DND-41 (cell line): ENCODE results near the gene ERGIC1.

Experiments
- ATAC-seq: fragments of 200-7000 bp; cut with Tn5 transposase; 3 replicates; pipeline ENCODE4 v1.9.1; 2021; ENCODE audit warnings: low read depth; ENCODE audit not compliant: insufficient read depth
- DNase-seq: peaks from one replicate; pipeline ENCODE4 v3.0.0-alpha.2; 2020
- H2AFZ ChIP-seq: 2 replicates; pipeline ENCODE4 v1.6.0; 2012; ENCODE audit warnings: low read depth, low read length
- H3K27ac ChIP-seq: 2 replicates; pipeline ENCODE4 v1.5.1; 2012; ENCODE audit warnings: low read length, inconsistent platforms
- H3K27me3 ChIP-seq: fragments of 200-600 bp; sonication (generic); 2 replicates; pipeline ENCODE4 v1.6.0; 2012; ENCODE audit warnings: low read length, mild to moderate bottlenecking, inconsistent platforms; ENCODE audit not compliant: insufficient read depth, poor library complexity
- H3K36me3 ChIP-seq: 2 replicates; pipeline ENCODE4 v1.5.1; 2012; ENCODE audit warnings: low read length, inconsistent platforms; ENCODE audit not compliant: insufficient read depth
- H3K4me1 ChIP-seq: 2 replicates; pipeline ENCODE4 v1.5.1; 2012; ENCODE audit warnings: mild to moderate bottlenecking, low read length; ENCODE audit not compliant: insufficient read depth
- H3K4me2 ChIP-seq: 2 replicates; pipeline ENCODE4 v1.6.0; 2012; ENCODE audit warnings: mild to moderate bottlenecking, moderate library complexity, low read length, inconsistent platforms; ENCODE audit not compliant: insufficient read depth
- H3K4me3 ChIP-seq, 2 experiments: fragments of 200-600 bp in 1 of 2; shearing (Covaris generic) in 1 of 2; 2 replicates each; pipeline ENCODE4 v1.5.1; 2012 to 2016; ENCODE audit warnings: inconsistent platforms in 2 of 2, low read length in 2 of 2, mild to moderate bottlenecking in 2 of 2, low read depth in 1 of 2, moderate library complexity in 1 of 2
- H3K79me2 ChIP-seq: 2 replicates; pipeline ENCODE4 v1.6.0; 2012; ENCODE audit warnings: low read length, inconsistent platforms; ENCODE audit not compliant: insufficient read depth
- H3K9ac ChIP-seq: 2 replicates; pipeline ENCODE4 v1.6.0; 2012; ENCODE audit warnings: low read depth, mild to moderate bottlenecking, inconsistent platforms, low read length, moderate library complexity
- H3K9me3 ChIP-seq: 2 replicates; pipeline ENCODE4 v1.5.1; 2012; ENCODE audit warnings: low read length, moderate library complexity, mild to moderate bottlenecking, inconsistent platforms; ENCODE audit not compliant: insufficient read depth, severe bottlenecking
- H4K20me1 ChIP-seq: 2 replicates; pipeline ENCODE4 v1.6.0; 2012; ENCODE audit warnings: low read length; ENCODE audit not compliant: insufficient read depth
- CTCF ChIP-seq: IDR thresholded peaks from 2 replicates; pipeline ENCODE4 v1.5.1; 2012; ENCODE audit warnings: borderline replicate concordance, low read length, moderate library complexity, mild to moderate bottlenecking; ENCODE audit not compliant: poor library complexity, severe bottlenecking; ENCODE audit errors: extremely low read depth
- EZH2 ChIP-seq: IDR thresholded peaks from 3 replicates; pipeline ENCODE4 v1.6.1; 2012; ENCODE audit warnings: borderline replicate concordance, low read depth, mild to moderate bottlenecking, moderate library complexity, low read length, inconsistent platforms; ENCODE audit not compliant: severe bottlenecking

ERGIC1 gene

GRCh38 chr5:172932313-172933017, 98.4 kb downstream of the ERGIC1 start:
- Histone ChIP-seq H2AFZ (no peak overlapping the region), H3K79me2 (no peaks in the 10 kb centered on the region), H3K9me3 (no peaks in the 10 kb centered on the region), H3K4me2 (no peak overlapping the region), H3K4me1 (no peaks in the 10 kb centered on the region), H3K9ac (no peak overlapping the region), H4K20me1 (no peaks in the 10 kb centered on the region), H3K4me3 (no peak overlapping the region), H3K27ac (no peak overlapping the region), H3K36me3 (peaks cover 39% of the 10 kb centered on the region), H3K27me3 (no peaks in the 10 kb centered on the region)
- peak; percentile 49 for DNase-seq
- no peak for TF ChIP-seq EZH2
- TF ChIP-seq CTCF = peak; percentile 86
- ATAC-seq = peak; percentile 78

- ATAC-seq (no peak), DNase-seq (no peak)
- H3K4me3 ChIP-seq = no peak overlapping the region
- H3K4me1 ChIP-seq = no peaks in the 10 kb centered on the region
- H3K36me3 ChIP-seq = peaks cover 33% of the 10 kb centered on the region
- H3K27ac ChIP-seq = no peak overlapping the region
- H3K27me3 ChIP-seq = no peaks in the 10 kb centered on the region
- no peaks in the 10 kb centered on the region for H3K79me2 ChIP-seq
- no peak overlapping the region for H2AFZ ChIP-seq
- no peak overlapping the region for H3K9ac ChIP-seq
- H3K4me2 ChIP-seq = no peak overlapping the region
- no peaks in the 10 kb centered on the region for H3K9me3 ChIP-seq
- no peak for TF ChIP-seq EZH2
- no peak for TF ChIP-seq CTCF
- H4K20me1 ChIP-seq = no peaks in the 10 kb centered on the region
Observed at GRCh38 chr5:172933238-172933637, 99.2 kb downstream of the ERGIC1 start.

- no peaks in the 10 kb centered on the region for H3K27me3 ChIP-seq
- no peak overlapping the region for H3K4me3 ChIP-seq
- H3K27ac ChIP-seq = no peak overlapping the region
- no peaks in the 10 kb centered on the region for H4K20me1 ChIP-seq
- TF ChIP-seq CTCF = no peak
- no peak for TF ChIP-seq EZH2
- no peak for DNase-seq
- no peaks in the 10 kb centered on the region for H3K79me2 ChIP-seq
- H2AFZ ChIP-seq = no peak overlapping the region
- H3K9ac ChIP-seq = no peak overlapping the region
- ATAC-seq = no peak
- H3K9me3 ChIP-seq = no peaks in the 10 kb centered on the region
- no peaks in the 10 kb centered on the region for H3K4me1 ChIP-seq
- H3K36me3 ChIP-seq = peaks cover 27% of the 10 kb centered on the region
- H3K4me2 ChIP-seq = no peak overlapping the region
Observed at GRCh38 chr5:172935096-172935495, 101.0 kb downstream of the ERGIC1 start.

GRCh38 chr5:172936401-172936800, 102.3 kb downstream of the ERGIC1 start:
- TF ChIP-seq CTCF = no peak
- TF ChIP-seq EZH2 = no peak

More at GRCh38 chr5:172936401-172936800, 102.3 kb downstream of the ERGIC1 start:
- Histone ChIP-seq H3K4me2 (no peak overlapping the region), H3K79me2 (no peaks in the 10 kb centered on the region), H4K20me1 (no peaks in the 10 kb centered on the region), H3K9me3 (no peaks in the 10 kb centered on the region), H2AFZ (no peak overlapping the region), H3K4me1 (no peaks in the 10 kb centered on the region), H3K4me3 (no peak overlapping the region), H3K27ac (no peak overlapping the region), H3K9ac (no peak overlapping the region), H3K27me3 (no peaks in the 10 kb centered on the region), H3K36me3 (peaks cover 33% of the 10 kb centered on the region)
- DNase-seq (no peak), ATAC-seq (no peak)
